H1 (cell line): Measurements from ENCODE around the gene RNF208. TPM values are rescaled to one million over a fixed set of nuclear protein-coding genes. Genes with fewer than 3 reads are reported as not detected.

Experiments used
- CTCF ChIA-PET: fragments of 300-600 bp; sonication (Branson Sonifier 250); formaldehyde crosslinking; loops from one replicate; lab custom pipeline; 2021; ENCODE audit not compliant: partially characterized antibody; lab: Charles Lee
- POLR2A ChIA-PET: fragments of 300-600 bp; sonication (Branson Sonifier 250); formaldehyde crosslinking; loops from one replicate; lab custom pipeline; 2021; ENCODE audit warnings: inconsistent platforms; ENCODE audit not compliant: partially characterized antibody; lab: Charles Lee
- DNase-seq, 2 experiments: peaks; one replicate each; pipeline versions ENCODE4 v3.0.0 to v3.0.0-alpha.2; 2010 to 2022; ENCODE audit warnings: low spot score in 2 of 2, low read depth in 1 of 2, mixed read lengths in 1 of 2
- FAIRE-seq: peaks from 2 replicates; lab custom pipeline; 2011; peaks lifted over from hg19 to GRCh38; lab: Jason Lieb, UNC
- H2AFZ ChIP-seq: 2 replicates; pipeline ENCODE4 v1.8.1; 2012; ENCODE audit warnings: low read length, inconsistent platforms
- H2AK5ac ChIP-seq: 2 replicates; pipeline ENCODE4 v1.6.1; 2013; ENCODE audit warnings: low read depth, low read length
- H2BK120ac ChIP-seq: replicated peaks from 2 replicates; pipeline ENCODE3; 2013; ENCODE audit warnings: low read depth, low read length, inconsistent platforms
- H2BK12ac ChIP-seq: 2 replicates; pipeline ENCODE4 v1.6.1; 2013; ENCODE audit warnings: low read depth, low read length
- H2BK15ac ChIP-seq: 2 replicates; pipeline ENCODE4 v1.6.1; 2013; ENCODE audit warnings: low read length
- H2BK20ac ChIP-seq: 2 replicates; pipeline ENCODE4 v1.6.1; 2013; ENCODE audit warnings: low read length
- H2BK5ac ChIP-seq: 2 replicates; pipeline ENCODE4 v1.6.1; 2013; ENCODE audit warnings: low read depth, low read length
- H3K14ac ChIP-seq: 2 replicates; pipeline ENCODE4 v1.6.1; 2013; ENCODE audit warnings: inconsistent platforms; ENCODE audit not compliant: insufficient read length
- H3K18ac ChIP-seq: 2 replicates; pipeline ENCODE4 v1.6.1; 2013; ENCODE audit warnings: low read length; ENCODE audit errors: extremely low read depth
- H3K23ac ChIP-seq: 2 replicates; pipeline ENCODE4 v1.6.1; 2013; ENCODE audit warnings: inconsistent platforms; ENCODE audit not compliant: insufficient read length
- H3K23me2 ChIP-seq: 2 replicates; pipeline ENCODE4 v1.6.1; 2013; ENCODE audit warnings: low read depth, low read length
- H3K27ac ChIP-seq: 2 replicates; pipeline ENCODE4 v1.6.1; 2011; ENCODE audit warnings: low read depth, low read length, inconsistent platforms
- H3K27me3 ChIP-seq, 4 experiments: replicated peaks in 1 of 4; 1 replicate in 1 of 4; 2 replicates in 3 of 4; pipeline versions ENCODE4 v1.6.1 to v1.8.1; 2011 to 2013; ENCODE audit warnings: low read length in 3 of 4, mild to moderate bottlenecking in 3 of 4, inconsistent platforms in 2 of 4, mixed read lengths in 2 of 4, moderate library complexity in 1 of 4; ENCODE audit not compliant: control insufficient read depth in 3 of 4, insufficient read depth in 3 of 4; ENCODE audit errors: extremely low read depth in 1 of 4
- H3K36me3 ChIP-seq, 4 experiments: 2 replicates each; pipeline versions ENCODE4 v1.6.1 to v1.8.1; 2011 to 2013; ENCODE audit warnings: mild to moderate bottlenecking in 4 of 4, low read length in 3 of 4, moderate library complexity in 2 of 4, control low read depth in 1 of 4, inconsistent platforms in 1 of 4; ENCODE audit not compliant: insufficient read depth in 4 of 4, control insufficient read depth in 2 of 4
- H3K4ac ChIP-seq: replicated peaks from 2 replicates; pipeline ENCODE3; 2013; ENCODE audit warnings: low read length, low read depth, mixed read lengths, inconsistent platforms; ENCODE audit not compliant: insufficient read length
- H3K4me1 ChIP-seq, 4 experiments: replicated peaks in 1 of 4; 1 replicate in 1 of 4; 2 replicates in 3 of 4; pipeline versions ENCODE4 v1.6.1 to v1.8.1; 2011 to 2013; ENCODE audit warnings: low read length in 3 of 4, inconsistent platforms in 2 of 4, mixed read lengths in 1 of 4; ENCODE audit not compliant: insufficient read depth in 4 of 4, control insufficient read depth in 3 of 4
- H3K4me2 ChIP-seq, 2 experiments: 2 replicates each; pipeline versions ENCODE4 v1.6.1 to v1.8.1; 2011 to 2013; ENCODE audit warnings: low read depth in 2 of 2, low read length in 2 of 2, control low read depth in 1 of 2, inconsistent platforms in 1 of 2, mild to moderate bottlenecking in 1 of 2; ENCODE audit not compliant: insufficient read depth in 1 of 2
- H3K4me3 ChIP-seq, 4 experiments: fragments of 200-600, 300-600 bp in 1 of 4; sonication (generic), shearing (Covaris generic), sonication (Bioruptor Twin) in 1 of 4; 2 replicates each; pipeline versions ENCODE4 v1.5.1 to v1.8.1; 2011 to 2016; ENCODE audit warnings: low read length in 4 of 4, low read depth in 3 of 4, control low read depth in 2 of 4, inconsistent platforms in 2 of 4, mild to moderate bottlenecking in 2 of 4, mixed read lengths in 1 of 4, moderate library complexity in 1 of 4; ENCODE audit not compliant: insufficient read depth in 2 of 4; ENCODE audit errors: extremely low read depth in 1 of 4
- H3K56ac ChIP-seq: replicated peaks from 2 replicates; pipeline ENCODE3; 2013; ENCODE audit warnings: low read depth, mild to moderate bottlenecking, mixed read lengths, low read length, inconsistent platforms; ENCODE audit not compliant: insufficient read length
- H3K79me1 ChIP-seq: 2 replicates; pipeline ENCODE4 v1.6.1; 2013; ENCODE audit warnings: low read depth, low read length, control low read depth
- H3K79me2 ChIP-seq, 2 experiments: 2 replicates each; pipeline versions ENCODE4 v1.6.1 to v1.8.1; 2012 to 2013; ENCODE audit warnings: low read length in 2 of 2, mild to moderate bottlenecking in 2 of 2, inconsistent platforms in 1 of 2; ENCODE audit not compliant: insufficient read depth in 2 of 2, control insufficient read depth in 1 of 2
- H3K9ac ChIP-seq, 4 experiments: replicated peaks in 1 of 4; 1 replicate in 1 of 4; 2 replicates in 3 of 4; pipeline versions ENCODE4 v1.6.1 to v1.8.1; 2011 to 2013; ENCODE audit warnings: low read depth in 3 of 4, low read length in 3 of 4, control low read depth in 2 of 4, mild to moderate bottlenecking in 2 of 4, moderate library complexity in 2 of 4, inconsistent platforms in 1 of 4; ENCODE audit errors: extremely low read depth in 1 of 4
- H3K9me3 ChIP-seq, 2 experiments: 2 replicates each; pipeline versions ENCODE4 v1.6.1 to v1.8.1; 2012 to 2013; ENCODE audit warnings: mild to moderate bottlenecking in 2 of 2, moderate library complexity in 2 of 2, control low read depth in 1 of 2, inconsistent platforms in 1 of 2, low read depth in 1 of 2, low read length in 1 of 2, mixed read lengths in 1 of 2; ENCODE audit not compliant: insufficient read depth in 2 of 2
- H4K20me1 ChIP-seq, 2 experiments: replicated peaks in 1 of 2; 2 replicates each; pipeline versions ENCODE3 to v1.8.1; 2011 to 2013; ENCODE audit warnings: inconsistent platforms in 2 of 2, low read length in 2 of 2, mild to moderate bottlenecking in 1 of 2; ENCODE audit not compliant: insufficient read depth in 2 of 2, control insufficient read depth in 1 of 2
- H4K5ac ChIP-seq: 2 replicates; pipeline ENCODE4 v1.6.1; 2013; ENCODE audit warnings: low read length, low read depth, mixed read lengths, inconsistent platforms; ENCODE audit not compliant: insufficient read length
- H4K8ac ChIP-seq: 2 replicates; pipeline ENCODE4 v1.8.0; 2013; ENCODE audit warnings: mild to moderate bottlenecking, moderate library complexity, low read length, inconsistent platforms; ENCODE audit not compliant: insufficient read depth; ENCODE audit errors: extremely low read depth
- H4K91ac ChIP-seq: replicated peaks from 2 replicates; pipeline ENCODE3; 2013; ENCODE audit warnings: low read length, mixed read lengths, inconsistent platforms; ENCODE audit not compliant: insufficient read length
- ATF3 ChIP-seq: IDR thresholded peaks from 2 replicates; pipeline ENCODE4 v1.6.1; 2011; ENCODE audit warnings: low read depth, mild to moderate bottlenecking, low read length; ENCODE audit not compliant: insufficient read depth
- CTBP2 ChIP-seq: IDR thresholded peaks from 2 replicates; pipeline ENCODE4 v1.7.0; 2011; ENCODE audit warnings: borderline replicate concordance, mild to moderate bottlenecking, moderate library complexity, mixed read lengths, low read length; ENCODE audit not compliant: insufficient read depth, insufficient read length
- FOSL1 ChIP-seq: IDR thresholded peaks from 2 replicates; pipeline ENCODE4 v1.6.1; 2011; ENCODE audit warnings: mild to moderate bottlenecking, low read depth, low read length, moderate library complexity; ENCODE audit not compliant: insufficient read depth
- HDAC6 ChIP-seq: IDR thresholded peaks from one replicate; pipeline ENCODE4 v1.7.1; 2012; ENCODE audit warnings: low read depth, mild to moderate bottlenecking, inconsistent platforms, low read length, moderate library complexity
- KDM1A ChIP-seq: fragments of 200-600, 300-600 bp; sonication (generic); IDR thresholded peaks from 2 replicates; pipeline ENCODE4 v1.7.1; 2016; ENCODE audit warnings: mild to moderate bottlenecking, low read length, borderline replicate concordance
- NRF1 ChIP-seq: IDR thresholded peaks from 2 replicates; pipeline ENCODE4 v1.6.1; 2011; ENCODE audit warnings: mild to moderate bottlenecking, low read depth, low read length, improper control_type of control experiment
- POLR2AphosphoS5 ChIP-seq: IDR thresholded peaks from 2 replicates; pipeline ENCODE4 v1.6.1; 2011; ENCODE audit warnings: low read depth, low read length
- TAF7 ChIP-seq: optimal IDR thresholded peaks from 2 replicates; pipeline ENCODE3; 2011; ENCODE audit warnings: low read depth, mild to moderate bottlenecking, inconsistent platforms, low read length, moderate library complexity, borderline replicate concordance
- TBP ChIP-seq: IDR thresholded peaks from 2 replicates; pipeline ENCODE4 v1.6.1; 2011; ENCODE audit warnings: low read depth, low read length, improper control_type of control experiment
- WGBS, 2 experiments: shearing (Covaris generic) in 1 of 2; methylation state at CpG; one replicate each; pipeline versions ENCODE4 v1.1.6 to v1.1.7; 2013 to 2015; ENCODE audit warnings: low lambda C conversion rate in 2 of 2, mixed read lengths in 2 of 2, inconsistent platforms in 1 of 2, low coverage in 1 of 2, missing lambda C conversion rate in 1 of 2; ENCODE audit not compliant: insufficient replicate concordance in 2 of 2, insufficient coverage in 1 of 2, insufficient read length in 1 of 2; ENCODE audit errors: extremely low coverage in 1 of 2, missing lambda C conversion rate in 1 of 2; 5-methylcytosine and 5-hydroxymethylcytosine counted together
- polyA plus RNA-seq, 7 experiments: library from polyadenylated mRNA; depleted of rRNA in 3 of 7; stranded (reverse) in 5 of 7; unstranded in 2 of 7; fragments of >200 nt in 5 of 7; fragments of 200-250 nt in 2 of 7; gene quantifications; 1 replicate in 5 of 7; 2 replicates in 1 of 7; 4 replicates in 1 of 7; pipeline versions ENCODE4 v1.2.1 to v1.2.3, GENCODE V29; 2011 to 2013; ENCODE audit warnings: missing spikeins in 2 of 7, mixed read lengths in 2 of 7
- total RNA-seq: library from RNA; stranded (reverse); fragmentation: NEBNext Ultra II Directional; extraction: Animal tissue kit (Norgen Biotek cat#: 25700); gene quantifications from 2 replicates; pipeline ENCODE4 v1.2.1, GENCODE V29; 2021

RNF208 gene
- total and polyA plus RNA-seq, 2 of the 8 experiments (the other 6 are each of a cell fraction or from before 2014, with no cell fraction given) = 2.7 to 7.7 TPM

DNA sequence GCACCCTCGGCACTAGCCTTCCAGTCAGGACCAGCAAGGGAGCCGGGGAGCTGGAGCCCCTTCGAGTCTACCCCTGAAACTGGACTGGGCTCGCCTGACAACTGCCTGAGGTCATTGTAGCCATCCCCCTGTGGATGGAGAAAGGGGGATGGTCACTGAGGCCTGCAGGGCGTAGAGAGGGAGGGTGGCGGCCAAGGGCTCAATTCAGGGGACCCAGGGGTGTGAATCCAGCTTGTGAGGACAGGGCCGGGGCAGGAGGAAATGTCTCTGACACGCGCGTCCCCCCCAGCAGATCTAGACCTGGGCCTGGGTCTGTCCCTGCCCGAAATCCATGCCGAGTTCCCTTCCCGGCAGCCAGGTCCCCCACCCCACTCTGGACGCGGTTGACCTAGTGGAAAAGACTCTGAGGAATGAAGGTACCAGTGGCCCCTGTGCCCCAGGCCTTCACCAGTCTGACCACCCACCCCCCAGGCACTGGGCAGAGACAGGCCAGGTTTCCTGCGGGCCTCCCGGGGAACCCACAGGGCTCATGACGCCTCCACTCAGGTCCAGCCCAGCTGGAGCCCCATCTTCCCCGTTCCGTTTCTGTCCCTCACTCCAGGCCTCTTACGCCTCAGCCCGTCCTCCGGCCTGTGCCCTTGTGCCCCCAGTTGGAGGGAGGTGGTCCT lies 9.5 kb upstream of the RNF208 start:
- Histone ChIP-seq H3K9ac (no peak overlapping the region), H3K9me3 (no peaks in the 10 kb centered on the region), H3K4ac (no peak overlapping the region), H3K4me3 (no peak overlapping the region), H2BK15ac (no peak overlapping the region), H3K36me3 (no peaks in the 10 kb centered on the region), H4K20me1 (peaks cover 0 to 1% of the 10 kb centered on the region in 2 experiments), H3K27ac (no peak overlapping the region)
- WGBS, 2 experiments = 87% methylated on average over 17 of the region's 23 CpGs; no CpG with 5 or more reads in 1 of the 2 experiments
- no peak for FAIRE-seq
- TF ChIP-seq TAF7 = no peak
- TF ChIP-seq ATF3 = no peak
- no peak for TF ChIP-seq TBP
- TF ChIP-seq CTBP2 = no peak
- no peak for TF ChIP-seq FOSL1
- TF ChIP-seq NRF1 = no peak
- no peak for TF ChIP-seq KDM1A
- no peak for TF ChIP-seq POLR2AphosphoS5
- TF ChIP-seq HDAC6 = no peak
- TF ChIP-seq, all 59 proteins: peak for 0
- H3K79me2 ChIP-seq = no peaks in the 10 kb centered on the region
- H2AFZ ChIP-seq = no peak overlapping the region
- H2BK20ac ChIP-seq = no peak overlapping the region
- peak overlapping the region; percentile 71 for H4K8ac ChIP-seq
- H3K18ac ChIP-seq = no peak overlapping the region
- H3K14ac ChIP-seq = no peak overlapping the region
- no peak overlapping the region for H2BK5ac ChIP-seq
- no peaks in the 10 kb centered on the region for H3K79me1 ChIP-seq
- H4K5ac ChIP-seq = no peak overlapping the region
- H2BK12ac ChIP-seq = no peak overlapping the region
- H3K23me2 ChIP-seq = no peaks in the 10 kb centered on the region
- POLR2A ChIA-PET = interaction anchor here (0.7 to 69.9 kb wide), 4 partner anchors 9 to 25 kb away, joined by 3 to 1462 read pairs (median 5); partner anchors contain the start of genes NELFB, STPG3, TOR4A and TUBB4B
- no peak overlapping the region for H3K23ac ChIP-seq
- H3K56ac ChIP-seq = no peak overlapping the region
- DNase-seq = no peak
- CTCF ChIA-PET = interaction anchor here (0.8 to 20.2 kb wide), 5 partner anchors 11 to 202 kb away, joined by 3 to 204 read pairs (median 5); partner anchors contain the start of genes ANAPC2 and SSNA1
- no peaks in the 10 kb centered on the region; a peak in 1 of 7 replicates for H3K27me3 ChIP-seq
- H4K91ac ChIP-seq = no peak overlapping the region
- peaks cover 0 to 16% (median 4%) of the 10 kb centered on the region in 4 experiments; a peak in 5 of 7 replicates for H3K4me1 ChIP-seq
- H2BK120ac ChIP-seq = no peak overlapping the region
- H2AK5ac ChIP-seq = no peak overlapping the region
- H3K4me2 ChIP-seq = no peak overlapping the region
